GM10248 (cell line): Measurements from ENCODE around the gene RIPOR2.

ENCODE experiments used
- CTCF ChIA-PET: fragments of 300-600 bp; sonication (Branson Sonifier 250); formaldehyde crosslinking; extraction: SDS; loops from one replicate; lab custom pipeline; 2021; ENCODE audit warnings: antibody characterized with exemption; lab: Yijun Ruan, JAX
- POLR2A ChIA-PET: fragments of 350-650 bp; sonication (Branson Sonifier 250); formaldehyde crosslinking; extraction: SDS; loops from one replicate; lab custom pipeline; 2020; ENCODE audit warnings: antibody characterized with exemption; lab: Yijun Ruan, JAX
- DNase-seq: peaks from one replicate; pipeline ENCODE4 v3.0.0; 2012; ENCODE audit errors: extremely low spot score
- TF ChIP-seq, protein P1 (sequence below): IDR thresholded peaks from 2 replicates; pipeline ENCODE4 v1.5.1; 2012; ENCODE audit warnings: mild to moderate bottlenecking, low read depth; ENCODE audit errors: extremely low read depth, missing control alignments, control extremely low read depth

The RIPOR2 gene

DNA sequence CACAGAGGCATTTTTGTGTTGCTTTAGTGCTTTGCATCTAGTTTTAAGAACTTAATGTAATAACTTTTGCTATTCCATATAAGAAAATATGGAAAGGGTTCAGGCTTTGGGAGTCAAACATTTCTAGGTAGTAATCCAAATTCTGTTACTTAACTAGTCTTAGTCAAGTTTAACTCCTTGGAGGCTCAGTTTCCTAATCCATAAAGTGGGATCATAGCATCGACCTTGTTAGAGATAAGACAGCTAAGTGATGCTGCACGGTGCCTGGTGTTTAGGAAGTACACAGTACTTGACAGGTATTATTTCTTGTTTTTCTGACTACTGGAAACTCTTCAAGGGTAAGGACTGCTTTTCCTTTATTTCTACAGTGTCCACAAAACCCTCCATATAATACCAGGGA lies 112.6 kb downstream of the RIPOR2 start:
- CTCF ChIA-PET, result interaction anchor here (1.1 to 2.4 kb wide), 3 partner anchors 13 to 26 kb away, joined by 4 to 8 read pairs (median 8); partner anchors contain the start of gene ARMH2
- no peak for DNase-seq
- TF ChIP-seq, protein P1, sequence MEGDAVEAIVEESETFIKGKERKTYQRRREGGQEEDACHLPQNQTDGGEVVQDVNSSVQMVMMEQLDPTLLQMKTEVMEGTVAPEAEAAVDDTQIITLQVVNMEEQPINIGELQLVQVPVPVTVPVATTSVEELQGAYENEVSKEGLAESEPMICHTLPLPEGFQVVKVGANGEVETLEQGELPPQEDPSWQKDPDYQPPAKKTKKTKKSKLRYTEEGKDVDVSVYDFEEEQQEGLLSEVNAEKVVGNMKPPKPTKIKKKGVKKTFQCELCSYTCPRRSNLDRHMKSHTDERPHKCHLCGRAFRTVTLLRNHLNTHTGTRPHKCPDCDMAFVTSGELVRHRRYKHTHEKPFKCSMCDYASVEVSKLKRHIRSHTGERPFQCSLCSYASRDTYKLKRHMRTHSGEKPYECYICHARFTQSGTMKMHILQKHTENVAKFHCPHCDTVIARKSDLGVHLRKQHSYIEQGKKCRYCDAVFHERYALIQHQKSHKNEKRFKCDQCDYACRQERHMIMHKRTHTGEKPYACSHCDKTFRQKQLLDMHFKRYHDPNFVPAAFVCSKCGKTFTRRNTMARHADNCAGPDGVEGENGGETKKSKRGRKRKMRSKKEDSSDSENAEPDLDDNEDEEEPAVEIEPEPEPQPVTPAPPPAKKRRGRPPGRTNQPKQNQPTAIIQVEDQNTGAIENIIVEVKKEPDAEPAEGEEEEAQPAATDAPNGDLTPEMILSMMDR, result no peak
- POLR2A ChIA-PET, result no interaction called here

DNA sequence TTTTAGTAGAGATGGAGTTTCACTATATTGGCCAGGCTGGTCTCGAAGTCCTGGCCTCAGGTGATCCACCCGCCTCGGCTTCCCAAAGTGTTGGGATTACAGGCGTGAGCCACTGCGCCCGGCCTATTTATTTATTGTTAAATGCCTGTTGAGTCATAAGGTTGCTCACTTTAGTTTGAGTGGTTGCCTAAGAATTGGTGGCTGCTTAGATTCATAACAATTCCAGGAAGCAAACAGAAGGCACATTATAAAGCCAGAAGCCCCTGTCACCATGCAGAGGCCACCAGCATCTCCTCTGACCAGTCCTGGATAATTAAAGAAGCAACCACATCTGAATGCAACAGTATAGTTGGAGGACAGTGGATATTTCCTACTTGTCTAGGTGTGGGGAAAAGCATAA lies 113.1 kb downstream of the RIPOR2 start:
- DNase-seq, result no peak
- TF ChIP-seq, protein P1, result no peak

DNA sequence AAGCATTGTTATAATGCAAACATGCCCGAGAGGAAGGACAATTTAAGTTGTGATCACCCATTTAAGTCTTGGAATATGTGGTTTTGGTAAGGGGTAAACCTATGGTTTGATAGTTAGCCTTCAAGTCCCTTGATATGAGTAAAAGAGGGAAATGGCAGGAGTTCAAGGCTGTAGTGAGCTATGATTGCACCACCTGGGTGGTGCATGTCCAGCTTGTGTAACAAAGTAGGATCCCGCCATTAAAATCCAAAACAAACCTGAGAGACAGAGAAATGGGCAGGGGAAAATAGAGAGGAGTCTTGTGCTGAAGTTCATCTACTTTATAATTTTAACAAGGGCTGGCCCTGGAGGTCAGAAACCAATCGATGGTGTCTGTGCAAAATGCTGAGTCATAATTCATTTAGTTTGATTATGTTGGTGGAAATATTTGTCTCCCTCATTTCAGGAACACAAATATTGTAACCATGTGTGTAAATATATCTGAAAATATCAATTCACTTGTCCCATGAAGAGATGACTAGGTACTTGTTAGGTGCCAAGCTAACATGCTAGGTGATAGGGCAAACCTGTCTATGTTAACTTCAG lies 113.8 kb downstream of the RIPOR2 start:
- CTCF ChIA-PET, result interaction anchor here (0.8 to 2.4 kb wide), 7 partner anchors 12 to 169 kb away, joined by 3 to 8 read pairs (median 3); partner anchors contain the start of gene ARMH2
- TF ChIP-seq, protein P1, result no peak
- POLR2A ChIA-PET, result no interaction called here
- no peak for DNase-seq

More for the DNA sequence above, 113.1 kb downstream of the RIPOR2 start:
- ChIA-PET POLR2A (no interaction called here), CTCF (interaction anchor here (1.3 to 2.4 kb wide), 3 partner anchors 12 to 140 kb away, joined by 3 to 8 read pairs (median 8); partner anchors contain the start of gene ARMH2)

DNA sequence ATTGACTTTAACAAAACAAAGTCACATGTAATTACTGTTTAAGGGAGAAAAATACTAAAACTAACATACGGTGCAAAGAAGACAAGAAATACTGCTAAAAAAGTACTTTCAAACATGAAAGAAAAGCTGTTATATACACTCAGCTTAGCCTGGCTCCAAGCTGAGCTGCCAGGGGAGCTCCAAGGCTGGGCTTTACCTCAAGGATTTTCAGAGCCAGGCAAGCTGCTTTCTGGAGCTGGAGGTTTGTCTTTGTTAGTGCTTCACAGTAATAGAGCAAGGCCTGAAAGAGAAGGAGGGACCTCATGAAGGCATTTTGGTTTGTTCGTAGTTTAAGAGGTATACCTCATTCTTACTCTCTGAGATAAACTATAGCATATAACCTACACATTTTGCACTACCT lies 117.4 kb downstream of the RIPOR2 start:
- POLR2A ChIA-PET, result no interaction called here
- TF ChIP-seq, protein P1, result no peak
- no peak for DNase-seq
- CTCF ChIA-PET, result interaction anchor here (0.8 to 2.4 kb wide), 5 partner anchors 8 to 202 kb away, joined by 3 to 16 read pairs (median 3); no protein-coding TSS in a partner anchor

DNA sequence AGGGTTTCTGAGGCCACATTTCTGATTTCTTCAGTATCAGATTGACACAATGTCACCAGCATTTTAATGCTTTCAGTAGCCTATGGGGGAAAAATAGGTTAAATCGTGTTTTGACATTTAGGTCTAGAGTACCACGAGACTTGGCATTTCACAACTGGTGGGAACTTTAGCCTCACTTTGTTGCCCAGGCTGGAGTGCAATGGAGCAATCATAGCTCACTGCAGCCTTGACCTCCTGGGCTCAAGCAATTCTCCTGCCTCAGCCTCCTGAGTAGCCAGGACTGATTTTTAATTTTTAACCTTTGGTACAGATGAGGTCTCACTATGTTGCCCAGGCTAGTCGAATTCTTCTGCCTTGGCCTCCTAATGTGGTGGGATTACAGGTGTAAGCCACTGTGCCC lies 126.0 kb downstream of the RIPOR2 start:
- DNase-seq, result no peak
- POLR2A ChIA-PET, result no interaction called here
- CTCF ChIA-PET, result interaction anchor here (1.2 to 1.5 kb wide), 2 partner anchors 9 to 12 kb away, joined by 3 to 8 read pairs; no protein-coding TSS in a partner anchor
- TF ChIP-seq, protein P1, result no peak

DNA sequence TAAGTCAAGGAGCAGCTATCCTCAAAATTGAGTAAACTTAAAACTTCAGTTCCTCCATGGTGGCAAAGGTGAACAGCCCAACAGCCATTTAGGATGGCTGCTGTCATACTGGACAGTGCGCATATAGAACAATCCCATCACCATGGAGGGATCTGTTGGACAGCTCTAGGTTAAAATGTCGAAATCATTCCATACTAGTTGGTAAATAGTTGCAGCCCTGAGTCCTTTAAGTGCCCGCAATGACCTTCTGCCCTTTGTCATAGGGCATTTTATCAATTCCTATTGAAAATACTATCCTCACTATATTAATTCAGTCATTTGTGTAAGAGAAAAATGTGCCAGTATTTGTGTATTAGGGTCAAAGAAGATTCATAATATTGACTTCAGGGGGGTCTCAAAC lies 128.2 kb downstream of the RIPOR2 start:
- TF ChIP-seq, protein P1, result no peak
- CTCF ChIA-PET, result interaction anchor here (1.7 to 2.4 kb wide), 2 partner anchors 11 to 184 kb away, joined by 6 to 7 read pairs; no protein-coding TSS in a partner anchor
- DNase-seq, result no peak
- POLR2A ChIA-PET, result no interaction called here
